HG02678 (cell line): Measurements from ENCODE around the gene SERAC1.

Experiments used
- ATAC-seq: cut with Tn5 transposase; IDR thresholded peaks from one replicate; pipeline ENCODE4 v1.9.1; 2021; ENCODE audit warnings: mild to moderate bottlenecking, moderate library complexity; ENCODE audit not compliant: unreplicated experiment

SERAC1 gene

GRCh38 chr6:158080849-158081656 lies 87.0 kb downstream of the SERAC1 start:
- ATAC-seq, result no peak

GRCh38 chr6:158078320-158078719 lies 89.7 kb downstream of the SERAC1 start:
- no peak for ATAC-seq

- ATAC-seq, result no peak
Measured at GRCh38 chr6:158077676-158078075, 90.4 kb downstream of the SERAC1 start.

GRCh38 chr6:158076548-158076947 lies 91.5 kb downstream of the SERAC1 start:
- no peak for ATAC-seq

GRCh38 chr6:158073776-158074175 lies 94.3 kb downstream of the SERAC1 start:
- ATAC-seq, result no peak

GRCh38 chr6:158072083-158072721 lies 95.9 kb downstream of the SERAC1 start:
- ATAC-seq, result no peak

GRCh38 chr6:158071121-158072082 lies 96.7 kb downstream of the SERAC1 start:
- ATAC-seq, result no peak

GRCh38 chr6:158070513-158070912 lies 97.5 kb downstream of the SERAC1 start:
- ATAC-seq, result no peak

- no peak for ATAC-seq
Measured at GRCh38 chr6:158069800-158070195, 98.3 kb downstream of the SERAC1 start.

- ATAC-seq, result no peak
Measured at GRCh38 chr6:158068893-158069799, 98.9 kb downstream of the SERAC1 start.

GRCh38 chr6:158068156-158068892 lies 99.7 kb downstream of the SERAC1 start:
- no peak for ATAC-seq

- no peak for ATAC-seq
Measured at GRCh38 chr6:158067436-158068015, 100.5 kb downstream of the SERAC1 start.

GRCh38 chr6:158066136-158066781 lies 101.8 kb downstream of the SERAC1 start:
- no peak for ATAC-seq

- no peak for ATAC-seq
Measured at GRCh38 chr6:158064725-158065251, 103.3 kb downstream of the SERAC1 start.

GRCh38 chr6:158063736-158064135 lies 104.3 kb downstream of the SERAC1 start:
- no peak for ATAC-seq

- no peak for ATAC-seq
Measured at GRCh38 chr6:158061709-158062461, 106.2 kb downstream of the SERAC1 start.

- no peak for ATAC-seq
Measured at GRCh38 chr6:158061361-158061708, 106.7 kb downstream of the SERAC1 start.
